ENCODE measurements around the gene XPC.
A peak's percentile ranks its signal among the peaks of the same experiment; 100 is the strongest.
"Not testable (repeated sequence)": the region's sequence is repeated elsewhere in the genome, so short reads cannot be mapped to it uniquely, and the experiment has no call there.

XPC gene

GRCh38 chr3:14178247-14179113 lies at the start of gene XPC, which contains the start of gene LSM3:
XPC (minus strand) TSS chr3:14178601; CDS start chr3:14178568, 33 bp downstream.
LSM3 (plus strand) TSS chr3:14178817; CDS start chr3:14178861, 44 bp downstream.
- H3K4me3 ChIP-seq (ENCODE audit: control insufficient read depth, low read depth, low read length): peak within 1 kb of the TSS; percentile 89
- TF ChIP-seq, protein P1, sequence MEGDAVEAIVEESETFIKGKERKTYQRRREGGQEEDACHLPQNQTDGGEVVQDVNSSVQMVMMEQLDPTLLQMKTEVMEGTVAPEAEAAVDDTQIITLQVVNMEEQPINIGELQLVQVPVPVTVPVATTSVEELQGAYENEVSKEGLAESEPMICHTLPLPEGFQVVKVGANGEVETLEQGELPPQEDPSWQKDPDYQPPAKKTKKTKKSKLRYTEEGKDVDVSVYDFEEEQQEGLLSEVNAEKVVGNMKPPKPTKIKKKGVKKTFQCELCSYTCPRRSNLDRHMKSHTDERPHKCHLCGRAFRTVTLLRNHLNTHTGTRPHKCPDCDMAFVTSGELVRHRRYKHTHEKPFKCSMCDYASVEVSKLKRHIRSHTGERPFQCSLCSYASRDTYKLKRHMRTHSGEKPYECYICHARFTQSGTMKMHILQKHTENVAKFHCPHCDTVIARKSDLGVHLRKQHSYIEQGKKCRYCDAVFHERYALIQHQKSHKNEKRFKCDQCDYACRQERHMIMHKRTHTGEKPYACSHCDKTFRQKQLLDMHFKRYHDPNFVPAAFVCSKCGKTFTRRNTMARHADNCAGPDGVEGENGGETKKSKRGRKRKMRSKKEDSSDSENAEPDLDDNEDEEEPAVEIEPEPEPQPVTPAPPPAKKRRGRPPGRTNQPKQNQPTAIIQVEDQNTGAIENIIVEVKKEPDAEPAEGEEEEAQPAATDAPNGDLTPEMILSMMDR (conservative IDR thresholded peaks at IDR 0.05; ENCODE audit: control insufficient read depth, insufficient read depth, low read depth, low read length): no peak
- peak; percentile 99 for DNase-seq (ENCODE audit: low read depth)

DNA sequence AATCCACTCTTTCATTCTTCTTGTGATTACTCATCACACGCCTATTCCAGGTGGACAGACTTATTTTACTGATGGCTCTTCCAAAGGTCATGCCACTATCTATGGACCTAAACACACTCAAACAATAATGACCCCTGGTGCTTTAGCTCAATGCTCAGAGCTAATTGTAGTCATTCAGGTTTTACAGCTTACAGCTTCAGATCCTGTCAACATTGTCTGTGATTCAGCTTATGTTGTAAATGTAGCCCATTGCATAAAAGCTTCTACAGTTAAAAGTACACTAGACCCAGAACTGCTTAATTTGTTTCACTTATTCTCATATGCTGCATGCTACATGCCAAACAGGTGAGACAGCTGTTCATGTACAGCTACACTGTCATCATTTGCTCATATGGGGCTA lies 49.5 kb upstream of the XPC start:
- TF ChIP-seq, protein P1 (conservative IDR thresholded peaks at IDR 0.05; ENCODE audit: control insufficient read depth, insufficient read depth, low read depth, low read length): no peak
- no peak overlapping the region for H3K4me3 ChIP-seq (ENCODE audit: control insufficient read depth, low read depth, low read length)
- DNase-seq (ENCODE audit: low read depth): no peak

DNA sequence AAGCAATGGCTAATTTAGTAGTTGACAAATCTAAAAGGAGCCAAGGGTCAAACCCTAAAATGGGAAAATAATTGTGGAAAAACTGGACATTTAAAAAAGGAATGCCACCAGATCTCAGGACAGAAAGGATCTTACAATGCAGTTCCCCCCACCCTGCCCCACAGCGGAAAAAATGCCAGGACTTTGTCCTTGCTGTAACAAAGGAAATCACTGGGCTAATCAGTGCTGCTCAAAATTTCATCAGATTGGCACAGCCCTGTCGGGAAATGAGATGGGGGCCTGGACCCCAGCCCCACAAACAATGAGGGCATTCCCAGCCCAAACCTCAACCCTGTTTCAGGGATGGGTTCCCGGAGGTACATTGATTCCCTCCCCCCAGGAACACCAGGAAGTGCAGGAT lies 48.0 kb upstream of the XPC start:
- not testable (repeated sequence) for DNase-seq (ENCODE audit: low read depth)

GRCh38 chr3:14225421-14225820 lies 47.0 kb upstream of the XPC start:
- no peak overlapping the region for H3K4me3 ChIP-seq (ENCODE audit: control insufficient read depth, low read depth, low read length)
- DNase-seq (ENCODE audit: low read depth): no peak
- TF ChIP-seq, protein P1 (conservative IDR thresholded peaks at IDR 0.05; ENCODE audit: control insufficient read depth, insufficient read depth, low read depth, low read length): no peak

More for the DNA sequence above, 48.0 kb upstream of the XPC start:
- H3K4me3 ChIP-seq (ENCODE audit: control insufficient read depth, low read depth, low read length): not testable (repeated sequence)

DNA sequence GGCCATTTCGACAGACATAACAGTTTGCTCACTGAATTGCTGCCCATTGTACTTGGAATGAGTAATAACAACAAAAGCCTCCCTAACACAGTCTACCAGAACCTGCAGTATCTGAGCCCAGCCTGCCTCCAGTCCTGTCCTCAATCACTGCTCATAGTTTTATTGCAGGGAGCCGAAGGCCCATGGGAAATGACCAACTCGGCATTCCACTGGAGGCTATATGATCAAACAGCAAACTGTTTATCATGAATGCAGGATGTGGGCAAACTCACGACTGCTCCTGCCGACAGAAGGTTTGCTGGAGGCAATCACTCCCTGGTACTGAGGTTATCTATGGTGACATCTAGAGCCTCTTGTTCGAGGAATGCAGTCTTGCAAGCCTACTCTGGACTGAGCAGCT lies 46.5 kb upstream of the XPC start:
- TF ChIP-seq, protein P1 (conservative IDR thresholded peaks at IDR 0.05; ENCODE audit: control insufficient read depth, insufficient read depth, low read depth, low read length): no peak
- H3K4me3 ChIP-seq (ENCODE audit: control insufficient read depth, low read depth, low read length): no peak overlapping the region
- DNase-seq (ENCODE audit: low read depth): peak; percentile 15

GRCh38 chr3:14223595-14223994 lies 45.2 kb upstream of the XPC start:
- H3K4me3 ChIP-seq (ENCODE audit: control insufficient read depth, low read depth, low read length): no peak overlapping the region
- no peak for DNase-seq (ENCODE audit: low read depth)
- TF ChIP-seq, protein P1 (conservative IDR thresholded peaks at IDR 0.05; ENCODE audit: control insufficient read depth, insufficient read depth, low read depth, low read length): no peak

GRCh38 chr3:14222900-14223594 lies 44.6 kb upstream of the XPC start:
- no peak overlapping the region for H3K4me3 ChIP-seq (ENCODE audit: control insufficient read depth, low read depth, low read length)
- peak; percentile 59 for DNase-seq (ENCODE audit: low read depth)
- TF ChIP-seq, protein P1 (conservative IDR thresholded peaks at IDR 0.05; ENCODE audit: control insufficient read depth, insufficient read depth, low read depth, low read length): peak; percentile 11

All from fibroblast of mammary gland (primary cell).